GM19397 (cell line): ENCODE measurements around the gene FREY1.

ENCODE experiments used
- ATAC-seq: cut with Tn5 transposase; IDR thresholded peaks from one replicate; pipeline ENCODE4 v1.9.1; 2021; ENCODE audit warnings: mild to moderate bottlenecking, moderate library complexity; ENCODE audit not compliant: unreplicated experiment

FREY1 gene

GRCh38 chr11:45929486-45930030 is 22.5 kb upstream of the FREY1 start:
- peak; percentile 12 for ATAC-seq

GRCh38 chr11:45928535-45929215 is 21.6 kb upstream of the FREY1 start:
- ATAC-seq: no peak

GRCh38 chr11:45927684-45928413 is 20.8 kb upstream of the FREY1 start:
- no peak for ATAC-seq

- ATAC-seq: no peak
Measured at GRCh38 chr11:45927332-45927683, 20.2 kb upstream of the FREY1 start.

GRCh38 chr11:45926536-45927331 is 19.7 kb upstream of the FREY1 start:
- no peak for ATAC-seq

GRCh38 chr11:45926001-45926401 is 18.9 kb upstream of the FREY1 start:
- no peak for ATAC-seq

- no peak for ATAC-seq
Measured at GRCh38 chr11:45925550-45925949, 18.5 kb upstream of the FREY1 start.

- no peak for ATAC-seq
Measured at GRCh38 chr11:45924927-45925326, 17.9 kb upstream of the FREY1 start.

- no peak for ATAC-seq
Measured at GRCh38 chr11:45924036-45924915, 17.2 kb upstream of the FREY1 start.

GRCh38 chr11:45922425-45923082 is 15.5 kb upstream of the FREY1 start, which contains the start of gene LARGE2:
Gene LARGE2 (plus strand): TSS chr11:45922656. CDS start chr11:45922883, 227 bp downstream.
- no peak for ATAC-seq

- no peak for ATAC-seq
Measured at GRCh38 chr11:45921561-45922424, 14.7 kb upstream of the FREY1 start.

- ATAC-seq: no peak
Measured at GRCh38 chr11:45920531-45921477, 13.7 kb upstream of the FREY1 start.

- no peak for ATAC-seq
Measured at GRCh38 chr11:45919806-45920530, 12.9 kb upstream of the FREY1 start.

GRCh38 chr11:45918962-45919675 is 12.0 kb upstream of the FREY1 start:
- ATAC-seq: no peak

- peak; percentile 34 for ATAC-seq
Measured at GRCh38 chr11:45918331-45918941, 11.4 kb upstream of the FREY1 start.
